Measurements from ENCODE around the gene RIMBP3B.
"Not testable (repeated sequence)": the region's sequence is repeated elsewhere in the genome, so short reads cannot be mapped to it uniquely, and the experiment has no call there.

Gene RIMBP3B

GRCh38 chr22:21438013-21438412, 54.5 kb downstream of the RIMBP3B start:
- H3K36me3 ChIP-seq; intact Hi-C loops (cut with DNase I; ENCODE audit: low total_unique reads); H3K4me1 ChIP-seq; H3K27ac ChIP-seq; H3K9me3 ChIP-seq; H3K27me3 ChIP-seq; H3K4me3 ChIP-seq: not testable (repeated sequence)
- DNase-seq, result peak; percentile 11 to 41
